Gastrocnemius medialis (tissue), 4 donors: ENCODE measurements around the gene LYG1. TPM values are rescaled to one million over a fixed set of nuclear protein-coding genes. Genes with fewer than 3 reads are reported as not detected.

Experiments used
- ATAC-seq, 2 donors: fragments of 150-250 bp; one replicate each; pipeline ENCODE4 v1.9.1; 2016
- DNase-seq, 2 donors: peaks; one replicate each; pipeline ENCODE4 v3.0.0-alpha.2; 2019
- H3K27ac ChIP-seq, 4 donors: fragments of 200-600 bp; sonication (generic); 1 replicate in 1 of 4; 2 replicates in 3 of 4; pipeline ENCODE4 v1.5.1; 2016 to 2018; ENCODE audit warnings: mild to moderate bottlenecking in 2 of 4, moderate library complexity in 1 of 4
- H3K27me3 ChIP-seq, 3 donors: fragments of 200-600 bp; sonication (generic) in 2 of 3; 1 replicate in 1 of 3; 2 replicates in 2 of 3; pipeline versions ENCODE4 v1.5.1 to v1.6.0; 2016 to 2019; ENCODE audit warnings: mild to moderate bottlenecking in 1 of 3, moderate library complexity in 1 of 3
- H3K36me3 ChIP-seq, 2 donors: fragments of 200-600 bp; sonication (generic) in 1 of 2; one replicate each; pipeline ENCODE4 v1.5.1; 2017 to 2018
- H3K4me1 ChIP-seq, 2 donors: fragments of 200-600 bp; sonication (generic) in 1 of 2; one replicate each; pipeline ENCODE4 v1.5.1; 2016 to 2017; ENCODE audit warnings: mild to moderate bottlenecking in 2 of 2
- H3K4me3 ChIP-seq, 4 donors: fragments of 200-600 bp; sonication (generic) in 3 of 4; 1 replicate in 1 of 4; 2 replicates in 3 of 4; pipeline ENCODE4 v1.5.1; 2016 to 2019; ENCODE audit warnings: mild to moderate bottlenecking in 2 of 4
- H3K9me3 ChIP-seq, 3 donors: fragments of 200-600 bp; sonication (generic) in 2 of 3; 1 replicate in 1 of 3; 2 replicates in 2 of 3; pipeline ENCODE4 v1.5.1; 2016 to 2019
- POLR2A ChIP-seq, 2 donors: fragments of 450-650 bp; IDR thresholded peaks; one replicate each; pipeline ENCODE4 v1.6.1; 2017; ENCODE audit warnings: antibody characterized with exemption in 2 of 2, mild to moderate bottlenecking in 2 of 2, moderate library complexity in 2 of 2
- in situ Hi-C, 4 donors: fragments of 200-750 bp; cut with MboI; loops; one replicate each; pipeline versions ENCODE4 v1.15.0 to v1.8.0; 2017; ENCODE audit warnings: low sequenced_read_pairs in 4 of 4
- intact Hi-C: fragments of 100-400 bp; cut with DNase I; formaldehyde crosslinking; loops from one replicate; pipeline ENCODE4 v1.15.1; 2023; ENCODE audit warnings: low total_unique reads
- total RNA-seq, 4 donors: library from RNA; depleted of rRNA; stranded (reverse); fragments of >200 nt; gene quantifications; one replicate each; pipeline versions ENCODE4 v1.1.0 to v1.2.3, GENCODE V29; 2016
- TF ChIP-seq, protein P1 (sequence below), 5 experiments: fragments of 450-650 bp in 3 of 5; fragments of 200-600 bp in 2 of 5; sonication (generic) in 2 of 5; IDR thresholded peaks in 4 of 5; conservative IDR thresholded peaks in 1 of 5; 1 replicate in 4 of 5; 2 replicates in 1 of 5; pipeline ENCODE4 v1.5.1; 2016 to 2019; ENCODE audit warnings: antibody characterized with exemption in 5 of 5, mild to moderate bottlenecking in 3 of 5, moderate library complexity in 3 of 5

LYG1 gene
- total RNA-seq, 4 donors from 2014 or later, result 0.67 TPM; not detected in 3

DNA sequence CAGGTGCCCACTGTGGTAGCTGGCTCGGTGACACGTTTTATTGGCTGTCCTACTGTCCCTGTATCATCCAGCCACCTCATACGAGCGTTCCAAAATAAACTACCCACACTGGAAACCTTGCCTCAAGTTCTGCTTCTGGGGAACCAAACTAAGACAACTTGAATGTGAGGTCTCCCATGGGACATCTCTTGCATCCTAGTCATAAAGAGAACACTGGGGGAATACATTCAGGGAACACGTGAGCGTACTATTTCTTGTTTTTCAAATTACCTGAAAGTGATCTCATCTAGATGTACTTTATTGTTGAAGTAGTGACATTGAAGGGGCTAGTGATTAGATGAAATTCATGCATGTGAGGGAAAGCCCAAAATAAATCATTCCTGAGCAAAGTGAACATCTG is 60.6 kb downstream of the LYG1 start:
- Histone ChIP-seq H3K4me3 (no peak overlapping the region), H3K36me3 (no peaks in the 10 kb centered on the region), H3K27me3 (no peaks in the 10 kb centered on the region), H3K9me3 (no peaks in the 10 kb centered on the region), H3K4me1 (no peaks in the 10 kb centered on the region), H3K27ac (no peak overlapping the region)
- intact Hi-C loops, result no loop called here
- DNase-seq, result no peak
- ATAC-seq, result no peak
- TF ChIP-seq, protein P1, sequence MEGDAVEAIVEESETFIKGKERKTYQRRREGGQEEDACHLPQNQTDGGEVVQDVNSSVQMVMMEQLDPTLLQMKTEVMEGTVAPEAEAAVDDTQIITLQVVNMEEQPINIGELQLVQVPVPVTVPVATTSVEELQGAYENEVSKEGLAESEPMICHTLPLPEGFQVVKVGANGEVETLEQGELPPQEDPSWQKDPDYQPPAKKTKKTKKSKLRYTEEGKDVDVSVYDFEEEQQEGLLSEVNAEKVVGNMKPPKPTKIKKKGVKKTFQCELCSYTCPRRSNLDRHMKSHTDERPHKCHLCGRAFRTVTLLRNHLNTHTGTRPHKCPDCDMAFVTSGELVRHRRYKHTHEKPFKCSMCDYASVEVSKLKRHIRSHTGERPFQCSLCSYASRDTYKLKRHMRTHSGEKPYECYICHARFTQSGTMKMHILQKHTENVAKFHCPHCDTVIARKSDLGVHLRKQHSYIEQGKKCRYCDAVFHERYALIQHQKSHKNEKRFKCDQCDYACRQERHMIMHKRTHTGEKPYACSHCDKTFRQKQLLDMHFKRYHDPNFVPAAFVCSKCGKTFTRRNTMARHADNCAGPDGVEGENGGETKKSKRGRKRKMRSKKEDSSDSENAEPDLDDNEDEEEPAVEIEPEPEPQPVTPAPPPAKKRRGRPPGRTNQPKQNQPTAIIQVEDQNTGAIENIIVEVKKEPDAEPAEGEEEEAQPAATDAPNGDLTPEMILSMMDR (IDR thresholded peaks at IDR 0.05 in 4 of 5, conservative IDR thresholded peaks at IDR 0.05 in 1 of 5), result no peak
- TF ChIP-seq POLR2A (IDR thresholded peaks at IDR 0.05), result no peak
- in situ Hi-C loops, result no loop called here

DNA sequence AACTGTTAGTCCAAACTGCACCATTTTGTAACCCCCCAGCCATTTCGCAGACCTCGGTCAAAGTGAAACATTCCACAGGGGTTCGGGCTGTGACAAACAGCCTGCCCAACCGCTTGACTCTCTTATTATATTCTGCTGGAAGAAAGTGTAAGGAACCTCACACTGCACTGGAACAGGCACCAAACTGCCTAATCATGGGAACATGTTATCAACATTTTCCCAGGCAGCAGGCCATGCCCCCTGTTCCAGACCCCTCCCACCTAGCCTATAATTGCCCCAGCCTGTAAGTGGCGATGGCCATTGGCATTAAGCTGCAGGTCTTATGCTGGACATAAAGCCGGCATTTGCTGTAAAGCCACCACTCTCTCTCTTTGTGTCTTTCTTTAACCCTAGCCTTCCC is 62.4 kb downstream of the LYG1 start:
- Histone ChIP-seq H3K27ac (no peak overlapping the region), H3K9me3 (no peaks in the 10 kb centered on the region), H3K27me3 (no peaks in the 10 kb centered on the region), H3K4me3 (no peak overlapping the region), H3K36me3 (no peaks in the 10 kb centered on the region), H3K4me1 (no peaks in the 10 kb centered on the region)
- intact Hi-C loops, result no loop called here
- TF ChIP-seq, protein P1 (IDR thresholded peaks at IDR 0.05 in 4 of 5, conservative IDR thresholded peaks at IDR 0.05 in 1 of 5), result no peak
- no peak for TF ChIP-seq POLR2A (IDR thresholded peaks at IDR 0.05)
- DNase-seq (no peak), ATAC-seq (no peak)
- in situ Hi-C loops, result no loop called here

Other genes starting within 250 kb of the LYG1 start
- gene C2orf15, start 159.5 kb downstream of the LYG1 start, total RNA-seq, result not detected
- gene TSGA10, start 146.3 kb downstream of the LYG1 start, total RNA-seq, result 1 to 10 TPM in 2 of 4 donors, under 1 TPM in 2; 0.40 to 5.8 (median 1.5) TPM
- 1 to 10 TPM; 4.2 to 7.5 (median 6.2) TPM for gene LIPT1, start 146.2 kb downstream of the LYG1 start, total RNA-seq
- 10 to 100 TPM; 12.3 to 16.8 (median 13.2) TPM for gene MITD1, start 120.1 kb downstream of the LYG1 start, total RNA-seq
- 10 to 100 TPM; 29.3 to 43.4 (median 35.5) TPM for gene MRPL30, start 120.0 kb downstream of the LYG1 start, total RNA-seq
- gene LYG2, start 45.5 kb downstream of the LYG1 start, total RNA-seq, result not detected
- gene TXNDC9, start 35.1 kb upstream of the LYG1 start, total RNA-seq, result 10 to 100 TPM; 23.3 to 32.4 (median 29.7) TPM
- 10 to 100 TPM; 33.0 to 71.3 (median 50.7) TPM for gene EIF5B, start 36.2 kb upstream of the LYG1 start, total RNA-seq
- gene REV1, start 188.8 kb upstream of the LYG1 start, total RNA-seq, result 10 to 100 TPM; 13.5 to 35.1 (median 17.8) TPM